DND-41 (cell line): ENCODE measurements around the gene PLEKHO2.

Experiments used
- CTCF ChIP-seq: IDR thresholded peaks from 2 replicates; pipeline ENCODE4 v1.5.1; 2012; ENCODE audit warnings: borderline replicate concordance, low read length, moderate library complexity, mild to moderate bottlenecking; ENCODE audit not compliant: poor library complexity, severe bottlenecking; ENCODE audit errors: extremely low read depth
- EZH2 ChIP-seq: IDR thresholded peaks from 3 replicates; pipeline ENCODE4 v1.6.1; 2012; ENCODE audit warnings: borderline replicate concordance, low read depth, mild to moderate bottlenecking, moderate library complexity, low read length, inconsistent platforms; ENCODE audit not compliant: severe bottlenecking

GRCh38 chr15:64842096-64842939 lies 603 bp downstream of the PLEKHO2 start:
- TF ChIP-seq CTCF (no peak), EZH2 (no peak)
